ENCODE results near the gene SMC1B. TPM values are rescaled to one million over a fixed set of nuclear protein-coding genes. Genes with fewer than 3 reads are reported as not detected.
"Not testable (repeated sequence)": the region's sequence is repeated elsewhere in the genome, so short reads cannot be mapped to it uniquely, and the experiment has no call there.

The SMC1B gene
- total RNA-seq, 1 donor from 2014 or later = 0.10 TPM

GRCh38 chr22:45445031-45445710 lies 31.8 kb upstream of the SMC1B start:
- no peak for DNase-seq

- no peak for DNase-seq
Measured at GRCh38 chr22:45444168-45444567, 30.8 kb upstream of the SMC1B start.

- DNase-seq = no peak
Measured at GRCh38 chr22:45442116-45442515, 28.7 kb upstream of the SMC1B start.

GRCh38 chr22:45441138-45441537 lies 27.7 kb upstream of the SMC1B start:
- peak; percentile 84 for DNase-seq

- DNase-seq = not testable (repeated sequence)
Measured at GRCh38 chr22:45440688-45441087, 27.3 kb upstream of the SMC1B start.

GRCh38 chr22:45438336-45438735 lies 24.9 kb upstream of the SMC1B start:
- DNase-seq = no peak

GRCh38 chr22:45436871-45437517 lies 23.6 kb upstream of the SMC1B start:
- DNase-seq = not testable (repeated sequence)

GRCh38 chr22:45435544-45436139 lies 22.2 kb upstream of the SMC1B start:
- DNase-seq = peak; percentile 95

GRCh38 chr22:45434981-45435380 lies 21.6 kb upstream of the SMC1B start:
- no peak for DNase-seq

- no peak for DNase-seq
Measured at GRCh38 chr22:45430871-45431270, 17.5 kb upstream of the SMC1B start.

- no peak for DNase-seq
Measured at GRCh38 chr22:45429981-45430775, 16.8 kb upstream of the SMC1B start.

- DNase-seq = no peak
Measured at GRCh38 chr22:45429424-45429823, 16.0 kb upstream of the SMC1B start.

- no peak for DNase-seq
Measured at GRCh38 chr22:45428391-45429385, 15.3 kb upstream of the SMC1B start.

- no peak for DNase-seq
Measured at GRCh38 chr22:45427114-45427513, 13.7 kb upstream of the SMC1B start.

- DNase-seq = no peak
Measured at GRCh38 chr22:45426387-45426786, 13.0 kb upstream of the SMC1B start.

- no peak for DNase-seq
Measured at GRCh38 chr22:45425531-45426265, 12.3 kb upstream of the SMC1B start.

GRCh38 chr22:45425101-45425500 lies 11.7 kb upstream of the SMC1B start:
- no peak for DNase-seq

- no peak for DNase-seq
Measured at GRCh38 chr22:45424241-45424731, 10.9 kb upstream of the SMC1B start.

GRCh38 chr22:45423524-45423923 lies 10.1 kb upstream of the SMC1B start:
- no peak for DNase-seq

- no peak for DNase-seq
Measured at GRCh38 chr22:45422237-45422983, 9.0 kb upstream of the SMC1B start.

Measured in tongue (tissue), 2 donors.